NCI-H524 treated with DMSO at 0.1 percent for 48 hours (cell line): ENCODE results near the gene POLDIP3.
"Not testable (repeated sequence)": the region's sequence is repeated elsewhere in the genome, so short reads cannot be mapped to it uniquely, and the experiment has no call there.

ENCODE experiments used
- DNase-seq: peaks from one replicate; lab custom pipeline; 2025; lab: John Stamatoyannopoulos, UW

The POLDIP3 gene

GRCh38 chr22:42560381-42560780 lies 54.3 kb downstream of the POLDIP3 start:
- no peak for DNase-seq

- no peak for DNase-seq
These were observed 61.0 kb downstream of the POLDIP3 start, which contains the start of gene SERHL2 for GRCh38 chr22:42553475-42554361. SERHL2 (plus strand) TSS chr22:42553956; CDS start chr22:42554021, 65 bp downstream.

- DNase-seq = not testable (repeated sequence)
These were observed 62.4 kb downstream of the POLDIP3 start for GRCh38 chr22:42552294-42552647.

GRCh38 chr22:42549331-42550060 lies 65.2 kb downstream of the POLDIP3 start:
- DNase-seq = no peak

GRCh38 chr22:42548597-42549330 lies 65.9 kb downstream of the POLDIP3 start:
- DNase-seq = no peak

- DNase-seq = not testable (repeated sequence)
These were observed 66.6 kb downstream of the POLDIP3 start for GRCh38 chr22:42548126-42548525.

- DNase-seq = no peak
These were observed 67.1 kb downstream of the POLDIP3 start for GRCh38 chr22:42547562-42547961.

- no peak for DNase-seq
These were observed 70.0 kb downstream of the POLDIP3 start for GRCh38 chr22:42544686-42545085.

GRCh38 chr22:42539236-42539771 lies 75.4 kb downstream of the POLDIP3 start:
- not testable (repeated sequence) for DNase-seq

- DNase-seq = not testable (repeated sequence)
These were observed 77.4 kb downstream of the POLDIP3 start for GRCh38 chr22:42537199-42537831.

- not testable (repeated sequence) for DNase-seq
These were observed 78.0 kb downstream of the POLDIP3 start for GRCh38 chr22:42536634-42537033.

GRCh38 chr22:42536166-42536565 lies 78.5 kb downstream of the POLDIP3 start:
- no peak for DNase-seq

- DNase-seq = not testable (repeated sequence)
These were observed 79.5 kb downstream of the POLDIP3 start for GRCh38 chr22:42535082-42535731.
